Measurements from ENCODE around the gene TNKS1BP1.

- TF ChIP-seq CTCF (IDR thresholded peaks at IDR 0.05 in 2 of 3, conservative IDR thresholded peaks at IDR 0.05 in 1 of 3; ENCODE audit: insufficient read depth in 2 of 3, low read depth in 1 of 3, low read length in 3 of 3) (no peak), STAT6 (CRISPR knock-in tag; IDR thresholded peaks at IDR 0.05) (no peak), CCAR2 (IDR thresholded peaks at IDR 0.05; ENCODE audit: low read depth, low read length) (no peak), NFIX (CRISPR knock-in tag; IDR thresholded peaks at IDR 0.05; ENCODE audit: low read depth) (no peak), EGR1 (conservative IDR thresholded peaks at IDR 0.05) (no peak)
Measured at GRCh38 chr11:57368106-57368844, 43.5 kb upstream of the TNKS1BP1 start.

Measured in K562 (cell line).